C1 segment of cervical spinal cord (tissue), 14 donors: ENCODE data around the gene ZC3HAV1.
A peak's percentile ranks its signal among the peaks of the same experiment; 100 is the strongest.
"Not testable (repeated sequence)": the region's sequence is repeated elsewhere in the genome, so short reads cannot be mapped to it uniquely, and the experiment has no call there.

Experiments used
- DNase-seq, 14 donors: peaks; one replicate each; lab custom pipeline; 2025; lab: John Stamatoyannopoulos, UW

The ZC3HAV1 gene

GRCh38 chr7:139109188-139109982, at the start of gene ZC3HAV1:
Gene ZC3HAV1, minus strand, starts transcription at chr7:139109720. Its CDS starts 389 bp downstream, at chr7:139109331.
- peak in 11 of 14 donors; percentile 10 to 80 (median 72) for DNase-seq

- DNase-seq: no peak
Observed at GRCh38 chr7:139153832-139154231, 44.3 kb upstream of the ZC3HAV1 start.

- DNase-seq: no peak
Observed at GRCh38 chr7:139152149-139152548, 42.6 kb upstream of the ZC3HAV1 start.

- no peak for DNase-seq
Observed at GRCh38 chr7:139139150-139139549, 29.6 kb upstream of the ZC3HAV1 start.

- DNase-seq: peak; percentile 7 to 86 (median 77)
Observed at GRCh38 chr7:139133335-139134139, 24.0 kb upstream of the ZC3HAV1 start.

- DNase-seq: no peak
Observed at GRCh38 chr7:139132887-139133286, 23.4 kb upstream of the ZC3HAV1 start.

- DNase-seq: no peak
Observed at GRCh38 chr7:139131601-139132041, 22.1 kb upstream of the ZC3HAV1 start.

GRCh38 chr7:139129814-139130213, 20.3 kb upstream of the ZC3HAV1 start:
- not testable (repeated sequence) for DNase-seq

- DNase-seq: no peak
Observed at GRCh38 chr7:139127648-139128047, 18.1 kb upstream of the ZC3HAV1 start.

- no peak for DNase-seq
Observed at GRCh38 chr7:139125657-139126056, 16.1 kb upstream of the ZC3HAV1 start.

GRCh38 chr7:139124995-139125394, 15.5 kb upstream of the ZC3HAV1 start:
- DNase-seq: not testable (repeated sequence)

GRCh38 chr7:139124084-139124914, 14.8 kb upstream of the ZC3HAV1 start:
- no peak for DNase-seq

GRCh38 chr7:139119486-139119849, 9.9 kb upstream of the ZC3HAV1 start:
- no peak for DNase-seq

- no peak for DNase-seq
Observed at GRCh38 chr7:139118805-139119485, 9.4 kb upstream of the ZC3HAV1 start.

- DNase-seq: no peak
Observed at GRCh38 chr7:139118234-139118804, 8.8 kb upstream of the ZC3HAV1 start.

GRCh38 chr7:139117599-139118233, 8.2 kb upstream of the ZC3HAV1 start:
- no peak for DNase-seq

- no peak for DNase-seq
Observed at GRCh38 chr7:139116999-139117398, 7.5 kb upstream of the ZC3HAV1 start.

GRCh38 chr7:139115104-139115503, 5.6 kb upstream of the ZC3HAV1 start:
- DNase-seq: no peak

GRCh38 chr7:139114585-139114984, 5.1 kb upstream of the ZC3HAV1 start:
- DNase-seq: no peak

GRCh38 chr7:139114018-139114417, 4.5 kb upstream of the ZC3HAV1 start:
- DNase-seq: no peak
